Measurements from ENCODE around the gene CHCHD3.

DNA sequence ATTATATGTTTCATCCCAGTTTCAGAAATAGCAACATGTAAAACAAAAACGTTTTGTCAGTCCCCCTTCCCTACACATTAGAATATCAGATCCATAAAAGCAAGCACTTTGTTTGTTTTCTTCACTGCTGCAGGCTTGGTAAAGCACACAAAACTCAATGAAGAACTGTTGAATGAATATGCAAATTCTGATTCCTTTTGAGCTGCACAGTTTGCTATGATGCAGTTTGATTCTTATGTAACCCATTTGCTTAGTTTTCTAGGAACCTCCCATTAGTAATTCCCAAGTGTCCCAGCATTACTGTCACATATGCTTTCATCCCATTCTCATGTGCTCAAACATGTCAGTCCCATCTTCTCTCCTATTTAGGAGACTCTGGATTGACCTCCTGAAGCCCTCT lies 26.1 kb upstream of the CHCHD3 start:
- TF ChIP-seq POLR2A (IDR thresholded peaks at IDR 0.05) (no peak), POLR2AphosphoS5 (IDR thresholded peaks at IDR 0.05) (no peak)
- TF ChIP-seq, protein P1, sequence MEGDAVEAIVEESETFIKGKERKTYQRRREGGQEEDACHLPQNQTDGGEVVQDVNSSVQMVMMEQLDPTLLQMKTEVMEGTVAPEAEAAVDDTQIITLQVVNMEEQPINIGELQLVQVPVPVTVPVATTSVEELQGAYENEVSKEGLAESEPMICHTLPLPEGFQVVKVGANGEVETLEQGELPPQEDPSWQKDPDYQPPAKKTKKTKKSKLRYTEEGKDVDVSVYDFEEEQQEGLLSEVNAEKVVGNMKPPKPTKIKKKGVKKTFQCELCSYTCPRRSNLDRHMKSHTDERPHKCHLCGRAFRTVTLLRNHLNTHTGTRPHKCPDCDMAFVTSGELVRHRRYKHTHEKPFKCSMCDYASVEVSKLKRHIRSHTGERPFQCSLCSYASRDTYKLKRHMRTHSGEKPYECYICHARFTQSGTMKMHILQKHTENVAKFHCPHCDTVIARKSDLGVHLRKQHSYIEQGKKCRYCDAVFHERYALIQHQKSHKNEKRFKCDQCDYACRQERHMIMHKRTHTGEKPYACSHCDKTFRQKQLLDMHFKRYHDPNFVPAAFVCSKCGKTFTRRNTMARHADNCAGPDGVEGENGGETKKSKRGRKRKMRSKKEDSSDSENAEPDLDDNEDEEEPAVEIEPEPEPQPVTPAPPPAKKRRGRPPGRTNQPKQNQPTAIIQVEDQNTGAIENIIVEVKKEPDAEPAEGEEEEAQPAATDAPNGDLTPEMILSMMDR (IDR thresholded peaks at IDR 0.05): no peak
